GM19372 (cell line): ENCODE measurements around the gene PPFIA1.
"Not testable (repeated sequence)": the region's sequence is repeated elsewhere in the genome, so short reads cannot be mapped to it uniquely, and the experiment has no call there.

ENCODE experiments used
- ATAC-seq: cut with Tn5 transposase; IDR thresholded peaks from one replicate; pipeline ENCODE4 v1.9.1; 2021; ENCODE audit warnings: mild to moderate bottlenecking, low read depth, moderate library complexity; ENCODE audit not compliant: unreplicated experiment

Gene PPFIA1

DNA sequence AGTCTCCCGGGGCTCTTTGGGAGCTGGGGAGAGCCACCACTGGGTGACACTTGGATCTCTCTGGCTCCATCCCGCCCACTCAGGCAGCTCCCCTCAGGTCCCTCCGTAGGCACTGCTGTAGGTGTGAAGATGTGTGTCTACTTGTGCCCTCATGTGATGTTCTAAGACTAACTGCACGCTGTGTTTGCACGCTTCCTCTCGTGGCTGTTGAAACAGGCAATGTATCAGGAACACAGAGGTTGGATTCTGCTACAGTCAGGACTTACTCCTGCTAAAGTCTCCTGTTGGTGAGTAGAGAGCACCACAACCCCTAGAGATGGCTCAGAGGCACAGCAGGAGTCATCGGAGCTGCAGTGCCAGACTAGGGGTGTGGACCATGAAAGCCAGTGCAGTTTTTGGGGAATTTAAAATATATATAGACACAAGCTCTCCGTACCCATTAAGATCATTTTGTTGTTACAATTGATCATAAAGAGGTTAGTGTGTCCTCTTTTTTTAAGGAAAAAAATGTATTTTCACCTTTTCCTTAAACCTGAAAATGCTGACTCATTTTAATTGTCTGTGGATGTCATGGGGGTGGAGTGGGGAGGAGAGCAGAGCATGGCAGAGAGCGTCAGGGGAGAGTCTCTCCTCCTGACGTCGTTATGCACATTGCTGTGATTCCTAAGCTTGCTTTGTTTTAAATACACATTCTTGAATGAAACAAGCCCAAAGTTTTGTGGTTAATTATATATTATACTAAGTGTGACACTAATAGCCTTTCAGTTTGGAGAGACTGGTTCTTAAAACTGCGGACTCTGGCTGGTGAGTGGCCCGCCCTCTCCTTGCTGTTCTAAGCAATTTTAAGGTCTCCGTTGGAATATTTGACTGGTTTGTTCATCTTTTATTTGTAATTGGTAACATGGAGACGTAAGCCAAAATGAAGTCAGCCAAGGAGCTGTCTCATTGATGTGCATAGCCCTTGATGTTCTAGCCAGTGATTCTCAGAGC lies 111.7 kb downstream of the PPFIA1 start:
- no peak for ATAC-seq

DNA sequence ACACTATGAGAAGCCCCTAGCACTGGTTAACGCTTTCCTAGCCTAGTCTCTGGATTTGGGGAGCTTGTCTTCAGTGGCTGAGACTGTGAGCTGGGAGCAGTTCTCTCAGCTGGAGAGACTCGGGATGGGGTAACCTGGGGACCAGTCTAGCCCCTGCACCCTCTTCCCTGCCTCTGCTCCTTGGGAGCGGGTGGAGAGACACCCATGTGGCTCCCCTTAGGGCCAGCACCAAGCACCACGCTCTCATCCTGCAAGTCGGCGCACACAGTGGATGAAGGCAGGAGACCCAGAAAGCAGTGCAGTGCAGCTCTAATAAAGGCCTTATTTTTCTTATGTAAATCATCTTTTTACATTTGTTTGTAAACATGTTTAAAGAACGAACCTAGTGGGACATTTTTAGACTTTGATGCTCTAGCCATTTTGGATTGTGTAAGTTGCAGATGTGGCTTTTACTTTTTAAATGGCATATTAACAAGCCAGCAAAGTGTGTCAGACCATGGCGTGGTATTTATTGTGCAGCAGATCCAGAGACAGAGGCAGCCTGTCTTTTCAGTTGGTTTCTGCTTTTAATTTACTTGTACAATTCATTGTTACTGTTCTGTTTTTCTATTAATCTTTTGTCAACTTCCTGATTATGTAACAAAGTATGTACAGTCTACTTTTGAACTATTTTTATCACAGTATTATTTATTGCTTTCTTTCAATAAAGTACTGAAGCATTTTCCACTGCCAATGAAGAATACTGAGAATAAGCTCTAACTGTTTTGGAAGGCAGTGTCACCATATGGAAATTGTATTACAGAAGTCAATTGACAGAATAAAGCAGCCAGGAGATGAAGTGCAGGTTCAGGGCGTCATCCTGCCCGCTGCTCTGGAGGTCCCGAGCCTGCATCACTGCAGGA lies 113.4 kb downstream of the PPFIA1 start:
- ATAC-seq, result no peak

DNA sequence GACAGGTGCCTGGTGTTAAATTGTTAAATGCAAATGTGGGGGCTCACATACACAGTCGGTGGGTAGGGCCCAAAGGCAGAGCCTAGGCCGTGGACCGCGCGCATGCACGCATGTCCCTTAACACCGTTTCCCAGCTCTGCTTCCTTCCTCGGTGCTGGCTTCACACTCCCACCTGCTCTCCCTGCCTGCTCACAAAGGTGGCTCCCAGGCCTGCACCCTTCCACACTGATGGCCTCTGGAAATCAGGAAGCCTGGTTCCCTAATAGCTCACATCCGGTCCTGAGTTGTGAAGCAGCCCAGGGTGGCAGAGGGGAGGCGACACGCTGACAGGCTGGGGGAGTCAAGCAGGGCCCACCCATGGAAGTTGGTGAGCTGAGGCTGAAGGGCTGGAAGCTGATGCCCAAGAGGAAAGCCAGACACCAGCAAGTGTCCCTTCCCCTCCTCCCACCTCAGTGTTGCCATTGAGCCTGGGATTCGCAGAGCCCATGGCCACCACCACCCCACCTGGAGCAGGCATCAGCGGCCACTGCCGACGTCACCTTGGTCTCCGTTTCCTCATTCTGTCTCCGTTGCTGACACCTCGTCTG lies 114.2 kb downstream of the PPFIA1 start:
- ATAC-seq, result no peak

DNA sequence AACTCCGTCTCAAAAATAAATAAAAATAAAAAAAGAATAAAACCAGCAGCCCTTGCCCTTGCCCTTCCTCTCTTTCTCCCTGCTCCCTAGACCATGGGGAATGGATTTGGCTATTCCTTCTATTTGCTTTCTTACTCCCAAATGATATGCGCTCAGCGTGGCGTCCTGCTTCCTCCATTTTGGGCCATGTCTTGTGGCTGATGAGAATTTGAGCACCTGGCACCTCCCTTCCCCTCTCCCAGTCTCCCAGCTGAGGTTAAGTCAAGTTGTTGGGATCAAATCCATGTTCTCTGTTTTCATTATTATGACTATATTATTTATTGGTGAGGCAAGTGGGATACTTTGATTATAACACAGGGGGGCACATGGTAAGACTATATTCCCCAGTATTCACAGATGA lies 117.1 kb downstream of the PPFIA1 start:
- ATAC-seq, result no peak

DNA sequence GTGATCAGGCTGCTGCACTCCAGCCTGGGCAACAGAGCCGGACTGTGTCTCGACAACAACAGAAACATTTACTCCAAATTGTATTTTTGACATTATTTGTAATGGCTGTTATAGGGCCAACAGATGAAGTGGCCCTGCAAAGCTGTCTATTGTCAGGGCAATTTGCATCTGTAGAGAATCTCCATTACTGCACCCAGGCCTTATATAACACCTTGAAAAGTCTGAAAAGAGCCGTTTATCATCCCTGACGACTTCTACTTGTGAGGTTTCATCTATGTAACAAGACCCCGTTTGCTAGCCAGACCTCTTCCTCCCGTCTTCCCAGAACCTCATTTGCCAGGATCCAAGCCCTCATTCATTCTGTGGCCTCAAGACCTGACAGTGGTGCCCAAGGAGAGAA lies 118.7 kb downstream of the PPFIA1 start:
- no peak for ATAC-seq

DNA sequence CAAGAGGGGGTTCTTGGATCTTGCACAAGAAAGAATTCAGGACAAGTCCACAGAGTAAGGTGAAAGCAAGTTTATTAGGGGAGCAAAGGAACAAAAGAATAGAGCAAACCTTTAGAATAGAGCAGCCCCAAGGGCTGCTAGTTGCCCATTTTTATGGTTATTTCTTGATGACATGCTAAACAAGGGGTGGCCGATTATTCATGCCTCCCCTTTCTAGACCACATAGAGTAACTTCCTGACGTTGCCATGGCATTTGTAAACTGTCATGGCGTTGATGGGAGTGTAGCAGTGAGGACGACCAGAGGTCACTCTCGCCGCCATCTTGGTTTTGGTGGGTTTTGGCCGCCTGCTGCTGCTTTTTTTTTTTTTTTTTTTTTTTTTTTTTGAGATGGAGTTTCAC lies 120.4 kb downstream of the PPFIA1 start:
- ATAC-seq, result not testable (repeated sequence)

DNA sequence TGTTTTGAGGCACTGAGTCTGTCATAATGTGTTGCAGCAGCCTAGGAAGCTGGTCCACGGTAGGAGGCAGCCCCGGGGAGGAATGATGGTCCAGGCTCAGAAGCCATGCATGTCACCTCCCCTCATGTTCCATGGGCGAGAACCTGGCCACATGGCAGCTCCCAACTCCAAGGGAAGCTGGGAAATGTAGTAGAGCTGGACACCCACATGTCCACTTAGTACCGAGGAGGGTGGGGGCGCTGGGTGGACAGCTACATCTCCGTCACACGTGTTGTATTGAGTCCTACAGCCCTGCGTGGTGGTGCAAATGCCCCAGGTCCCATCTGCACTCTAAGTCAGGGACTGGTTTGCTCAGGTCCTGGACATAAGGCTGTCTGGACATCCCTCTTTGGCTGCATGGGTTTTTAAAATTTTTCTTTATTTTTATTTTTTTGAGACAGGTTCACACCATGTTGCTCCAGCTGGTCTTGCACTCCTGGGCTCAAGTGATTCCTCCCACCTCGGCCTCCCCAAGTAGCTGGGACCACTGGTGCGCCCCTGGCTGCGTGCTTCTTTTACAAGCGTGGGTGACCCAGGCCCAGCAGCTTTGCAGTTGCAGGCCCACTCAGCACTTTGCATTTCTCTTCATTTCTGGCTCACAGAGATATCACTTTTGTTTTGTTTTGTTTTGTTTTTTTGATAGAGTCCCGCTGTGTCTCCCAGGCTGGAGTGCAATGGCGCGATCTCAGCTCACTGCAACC lies 123.9 kb downstream of the PPFIA1 start:
- no peak for ATAC-seq

DNA sequence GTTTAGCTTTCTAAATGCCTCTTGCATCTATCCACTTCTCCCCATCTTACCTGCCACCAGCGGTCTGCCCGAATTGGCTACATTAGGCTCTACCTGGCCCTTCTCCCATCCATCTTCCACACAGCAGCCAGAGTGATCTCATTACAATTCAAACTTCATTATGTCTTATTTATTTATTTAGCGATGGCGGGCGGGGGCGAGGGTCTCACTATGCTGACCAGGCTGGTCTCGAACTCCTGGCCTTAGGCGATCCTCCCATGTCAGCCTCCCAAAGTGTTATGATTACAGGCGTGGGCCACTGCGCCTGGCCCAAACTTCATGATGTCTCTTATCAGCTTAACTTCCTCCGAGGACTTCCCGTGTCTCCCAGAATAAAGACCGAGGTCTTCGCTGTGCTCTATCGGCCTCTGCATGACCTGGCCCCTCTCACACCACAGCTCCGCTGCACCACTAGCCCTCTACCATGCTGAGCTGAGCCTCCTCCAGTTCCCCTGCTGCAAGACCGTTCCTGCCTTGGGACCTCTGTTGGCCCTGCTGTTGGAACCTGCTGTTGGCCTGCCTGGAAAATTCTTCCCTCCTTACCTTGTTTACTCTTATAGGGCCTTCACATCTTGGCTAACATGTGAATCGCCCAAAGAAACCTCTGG lies 127.0 kb downstream of the PPFIA1 start:
- no peak for ATAC-seq

DNA sequence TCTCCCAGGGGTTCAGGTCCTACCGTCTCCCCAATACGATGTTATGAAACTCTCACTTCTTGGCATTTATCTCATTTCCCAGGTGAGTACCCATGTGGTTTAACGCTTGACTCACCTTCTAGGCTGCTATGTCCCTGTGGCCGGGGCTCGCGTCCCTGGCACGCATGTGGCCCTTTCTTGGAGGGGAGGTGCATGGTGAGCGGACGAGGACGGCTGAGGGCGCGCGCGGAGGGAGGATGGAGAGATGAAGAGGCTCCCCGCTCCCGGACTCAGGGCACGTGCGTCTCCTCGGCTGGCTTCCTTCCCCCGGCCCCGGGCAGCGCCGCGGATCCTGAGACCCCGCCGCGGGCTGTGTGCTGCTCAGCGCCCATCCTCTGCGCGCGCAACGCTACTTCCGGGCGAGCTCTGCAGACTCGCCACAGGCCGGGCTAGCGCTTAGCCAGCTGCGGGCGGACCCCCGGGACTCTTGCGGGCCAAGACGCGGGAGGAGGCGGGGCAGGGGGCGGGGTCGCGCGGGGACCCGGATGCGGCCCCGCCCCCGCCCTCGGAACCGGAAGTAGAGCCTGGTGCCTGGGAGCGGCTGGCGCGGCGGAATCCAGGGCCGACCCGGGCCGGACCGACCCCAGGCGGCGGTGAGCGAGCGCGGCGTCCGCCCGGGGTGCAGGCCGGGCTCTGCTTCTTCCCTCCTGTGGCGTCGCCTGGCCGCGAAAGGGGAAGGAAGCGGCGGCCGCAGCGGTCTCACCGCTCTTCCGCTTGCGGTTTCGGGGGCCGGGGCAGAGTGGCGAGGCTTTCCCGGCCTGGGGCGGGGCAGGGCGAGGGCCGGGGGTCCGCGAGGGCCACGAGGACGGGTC lies 127.7 kb downstream of the PPFIA1 start, which contains the start of gene CTTN:
Gene CTTN, plus strand, starts transcription at position 547 of the 851 bp plus-strand sequence. CDS start 8,769 bp downstream, outside the sequence.
- ATAC-seq, result peak; percentile 61

DNA sequence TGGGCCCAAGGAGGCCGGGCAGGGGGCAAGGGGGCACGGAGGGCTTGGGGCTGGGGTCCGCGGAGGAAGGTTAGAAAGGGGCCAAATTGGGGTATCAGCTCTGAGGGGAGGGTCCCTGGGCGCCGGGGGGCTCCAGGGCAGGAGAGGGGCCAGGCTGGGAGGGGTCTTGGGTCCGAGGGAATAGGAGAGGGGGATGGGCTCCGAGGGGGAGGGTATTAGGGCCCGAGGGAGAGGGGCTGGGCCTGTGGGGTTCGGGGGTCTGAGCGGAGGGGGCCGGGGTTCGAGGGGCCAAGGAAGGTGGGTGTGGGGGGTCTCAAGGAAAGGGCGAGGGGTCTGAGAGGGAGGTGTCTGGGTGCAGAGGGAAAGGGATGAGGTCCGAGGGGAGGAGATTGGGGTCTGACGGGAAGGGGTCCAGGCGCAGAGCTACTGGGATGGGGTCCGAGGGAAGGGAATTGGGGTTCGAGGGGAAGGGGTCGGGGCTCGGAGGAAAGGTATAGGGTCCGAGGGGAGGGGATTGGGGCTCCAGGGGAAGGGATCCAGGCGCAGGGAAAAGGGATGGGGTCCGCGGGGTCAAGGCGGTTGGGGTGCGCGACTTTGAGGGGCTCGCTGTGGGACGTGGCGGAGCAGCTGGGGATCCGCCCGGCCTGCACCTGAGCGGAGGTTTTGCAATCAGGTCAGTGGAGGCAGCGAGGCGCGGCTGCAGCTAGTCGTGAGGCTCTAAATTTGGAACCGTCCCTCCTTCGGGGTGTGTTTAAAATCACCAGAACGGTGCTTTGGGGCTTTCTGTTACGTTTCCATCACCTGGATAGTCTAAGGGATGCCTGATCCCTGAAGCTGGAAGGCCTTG lies 128.6 kb downstream of the PPFIA1 start:
- no peak for ATAC-seq

DNA sequence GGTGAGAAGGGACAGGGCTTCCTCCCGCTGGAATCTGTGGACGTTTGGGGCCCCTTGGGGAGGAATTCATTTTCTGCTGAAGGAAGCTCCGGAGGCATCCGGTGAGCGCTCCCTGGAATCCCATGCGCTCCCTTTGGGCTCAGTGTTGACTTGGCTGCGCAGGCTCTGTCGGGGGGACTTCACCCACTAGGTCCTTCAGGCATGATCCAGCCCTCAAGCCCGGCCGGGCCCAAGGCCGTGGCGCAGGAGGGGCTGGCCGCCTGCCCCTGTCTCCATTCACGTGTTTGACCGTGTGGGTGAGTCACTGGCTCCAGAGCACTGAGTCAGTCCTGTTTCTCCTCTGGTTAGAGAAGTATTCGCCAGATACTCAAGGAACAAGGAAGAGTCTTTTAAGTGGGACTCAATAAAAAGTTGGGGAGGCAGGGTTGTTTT lies 129.2 kb downstream of the PPFIA1 start:
- no peak for ATAC-seq

DNA sequence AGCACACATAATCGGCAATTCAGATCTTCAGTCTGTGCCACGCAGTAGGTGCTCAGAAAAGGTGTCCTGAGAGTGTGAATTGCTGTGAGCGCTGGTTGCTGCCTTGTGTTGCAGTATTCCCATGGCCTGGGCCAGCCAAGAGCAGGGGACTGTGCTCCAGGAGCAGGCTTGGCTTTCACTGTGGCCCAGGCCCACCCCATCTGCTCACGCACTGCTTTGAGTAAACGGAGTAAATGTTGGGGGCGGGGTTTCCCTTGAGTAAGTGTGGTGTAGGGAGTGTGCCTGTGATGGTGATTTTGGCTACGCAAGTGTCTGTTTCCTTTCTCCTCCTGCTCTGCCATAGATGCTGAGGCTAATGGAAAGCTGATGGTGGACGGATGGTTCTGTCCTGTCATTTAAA lies 130.2 kb downstream of the PPFIA1 start:
- no peak for ATAC-seq

DNA sequence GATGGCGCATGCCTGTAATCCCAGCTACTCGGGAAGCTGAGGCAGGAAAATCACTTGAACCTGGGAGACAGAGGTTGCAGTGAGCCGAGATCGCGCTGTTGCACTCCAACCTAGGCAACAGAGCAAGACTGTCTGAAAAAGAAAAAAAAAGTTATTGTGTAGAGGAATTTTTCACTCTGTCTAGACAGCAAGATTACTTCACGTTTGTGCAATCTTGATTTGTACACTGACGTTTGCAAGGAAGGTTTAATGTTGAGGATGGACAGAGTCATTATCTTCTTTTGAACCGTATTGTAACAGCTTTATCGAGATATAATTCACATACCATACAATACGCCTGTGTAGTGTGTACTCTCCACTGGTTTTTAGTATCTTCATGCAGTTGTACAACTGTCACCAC lies 131.5 kb downstream of the PPFIA1 start:
- no peak for ATAC-seq

DNA sequence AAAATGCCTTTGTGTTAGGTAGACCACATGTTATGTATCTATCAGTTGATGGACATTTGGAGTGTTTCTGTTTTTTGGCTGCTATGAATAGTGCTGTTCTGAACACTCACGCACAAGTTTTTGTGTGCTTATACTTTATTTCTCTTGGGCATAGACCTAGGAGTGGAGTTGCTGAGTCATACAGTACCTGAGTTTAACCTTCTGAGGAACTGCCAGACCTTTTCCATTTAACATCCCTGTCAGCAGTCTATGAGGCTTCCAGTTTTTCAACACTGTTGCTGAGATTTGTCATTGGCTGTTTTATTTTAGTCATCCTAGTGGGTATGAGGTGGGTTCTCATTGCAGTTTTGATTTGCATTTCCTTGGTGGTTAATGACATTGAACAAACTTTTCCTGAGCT lies 132.2 kb downstream of the PPFIA1 start:
- ATAC-seq, result no peak

DNA sequence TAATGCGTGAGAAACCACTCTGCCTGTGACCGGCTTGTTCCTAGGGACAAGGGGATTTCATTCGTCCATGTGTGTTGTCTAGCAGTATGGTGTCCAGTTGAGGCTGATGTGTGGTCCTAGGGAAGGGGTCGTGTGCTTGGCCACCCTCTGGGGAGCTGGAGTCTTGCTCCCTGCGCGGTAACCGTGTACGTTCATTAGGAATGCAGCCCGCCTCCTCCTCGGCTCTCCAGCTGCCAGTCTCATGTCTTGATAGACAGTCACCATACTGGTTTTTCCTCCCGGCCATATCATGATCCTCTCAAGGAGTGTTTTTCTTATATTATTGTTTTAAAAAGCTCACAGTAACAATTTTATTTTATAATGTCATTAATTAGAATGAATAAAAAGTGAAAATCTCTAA lies 133.8 kb downstream of the PPFIA1 start:
- ATAC-seq, result no peak

DNA sequence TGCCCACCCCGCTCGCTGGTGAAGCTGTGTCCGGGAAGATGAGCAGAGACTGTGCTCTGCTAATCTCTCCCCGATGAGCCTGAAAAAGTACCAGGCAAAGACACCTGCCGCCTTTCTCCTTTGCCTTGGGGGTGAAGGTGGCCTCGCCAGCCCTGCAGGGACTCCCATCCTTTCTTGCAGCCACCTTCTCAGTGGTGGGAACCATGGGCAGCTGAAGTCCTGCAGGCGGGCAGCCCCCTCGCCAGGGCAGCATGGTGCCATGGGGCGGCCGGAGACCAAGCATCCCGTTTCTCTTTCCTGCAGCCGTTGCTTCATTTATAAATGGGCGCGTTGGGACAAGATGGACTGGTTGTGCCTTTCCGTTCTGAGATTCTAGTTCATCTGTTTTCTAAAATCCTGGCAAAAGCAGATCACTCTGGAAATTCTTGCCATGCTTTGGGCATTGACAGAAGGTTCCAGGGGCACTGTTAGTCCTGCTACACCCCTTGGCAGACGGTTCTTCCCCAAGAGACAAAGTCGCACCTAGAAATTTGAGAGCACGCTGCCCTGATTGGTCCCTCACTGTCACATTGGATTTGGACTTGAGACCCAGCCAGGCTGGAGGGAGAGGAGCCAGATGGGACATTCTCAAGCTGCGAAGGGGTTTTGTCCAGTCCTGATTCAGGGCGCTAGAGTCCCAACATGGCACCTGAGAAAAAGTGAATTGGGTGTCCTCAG lies 135.3 kb downstream of the PPFIA1 start:
- no peak for ATAC-seq

DNA sequence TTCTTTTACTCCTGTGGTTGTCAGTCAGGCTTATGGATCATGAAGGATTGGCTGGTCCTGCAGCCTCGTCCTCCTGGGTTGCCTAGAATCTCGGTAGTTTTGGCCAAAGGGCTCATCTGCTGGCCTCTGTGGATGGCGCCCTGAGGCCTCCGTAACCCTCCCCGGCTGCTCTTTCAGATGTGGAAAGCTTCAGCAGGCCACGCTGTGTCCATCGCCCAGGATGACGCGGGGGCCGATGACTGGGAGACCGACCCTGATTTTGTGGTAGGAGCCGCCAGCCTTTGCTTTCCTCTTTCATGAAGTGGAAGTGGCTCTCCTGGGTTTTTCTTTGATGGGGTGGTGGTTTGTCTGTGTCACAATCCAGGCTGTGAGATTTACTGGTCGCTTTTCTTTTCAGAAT lies 136.6 kb downstream of the PPFIA1 start:
- no peak for ATAC-seq
